GF-D8 (cell line): ENCODE data around the gene LUC7L3.
"Not testable (repeated sequence)": the region's sequence is repeated elsewhere in the genome, so short reads cannot be mapped to it uniquely, and the experiment has no call there.

ENCODE experiments used
- DNase-seq: peaks from one replicate; lab custom pipeline; 2025; lab: John Stamatoyannopoulos, UW

The LUC7L3 gene

DNA sequence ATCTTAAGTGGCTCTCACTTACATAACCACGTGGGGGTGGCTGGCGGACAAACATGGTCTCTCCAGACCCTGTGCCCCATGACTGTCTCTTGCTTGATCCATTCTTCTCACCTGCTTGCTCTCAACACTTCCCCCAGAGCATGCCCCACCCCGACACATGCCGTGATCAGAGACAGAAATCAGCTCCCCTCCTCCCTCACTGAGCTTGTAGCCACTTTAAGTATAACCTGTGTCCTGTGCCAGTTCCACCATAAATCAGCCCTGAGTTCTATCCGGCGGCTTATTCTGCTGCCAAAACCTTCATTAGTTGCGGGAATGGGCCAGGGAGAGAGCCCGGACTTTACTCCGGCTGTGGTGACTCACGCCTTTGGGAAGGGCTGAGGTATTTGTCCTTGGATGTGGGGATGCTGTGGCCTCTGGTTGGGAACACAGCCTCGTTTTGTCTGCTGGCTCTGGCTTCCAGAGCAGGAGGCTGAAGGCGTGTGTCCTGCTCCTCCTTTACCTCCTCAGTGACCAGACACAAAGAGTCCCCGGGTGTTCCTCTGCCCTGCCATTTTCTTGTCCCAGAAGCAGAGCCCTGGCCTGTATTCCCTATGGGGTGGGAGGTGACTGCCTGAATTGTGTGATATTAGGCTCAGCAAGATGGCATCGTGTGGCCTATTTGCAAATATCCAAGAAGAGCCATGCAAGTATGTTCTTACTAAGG lies 32.8 kb upstream of the LUC7L3 start:
- no peak for DNase-seq

DNA sequence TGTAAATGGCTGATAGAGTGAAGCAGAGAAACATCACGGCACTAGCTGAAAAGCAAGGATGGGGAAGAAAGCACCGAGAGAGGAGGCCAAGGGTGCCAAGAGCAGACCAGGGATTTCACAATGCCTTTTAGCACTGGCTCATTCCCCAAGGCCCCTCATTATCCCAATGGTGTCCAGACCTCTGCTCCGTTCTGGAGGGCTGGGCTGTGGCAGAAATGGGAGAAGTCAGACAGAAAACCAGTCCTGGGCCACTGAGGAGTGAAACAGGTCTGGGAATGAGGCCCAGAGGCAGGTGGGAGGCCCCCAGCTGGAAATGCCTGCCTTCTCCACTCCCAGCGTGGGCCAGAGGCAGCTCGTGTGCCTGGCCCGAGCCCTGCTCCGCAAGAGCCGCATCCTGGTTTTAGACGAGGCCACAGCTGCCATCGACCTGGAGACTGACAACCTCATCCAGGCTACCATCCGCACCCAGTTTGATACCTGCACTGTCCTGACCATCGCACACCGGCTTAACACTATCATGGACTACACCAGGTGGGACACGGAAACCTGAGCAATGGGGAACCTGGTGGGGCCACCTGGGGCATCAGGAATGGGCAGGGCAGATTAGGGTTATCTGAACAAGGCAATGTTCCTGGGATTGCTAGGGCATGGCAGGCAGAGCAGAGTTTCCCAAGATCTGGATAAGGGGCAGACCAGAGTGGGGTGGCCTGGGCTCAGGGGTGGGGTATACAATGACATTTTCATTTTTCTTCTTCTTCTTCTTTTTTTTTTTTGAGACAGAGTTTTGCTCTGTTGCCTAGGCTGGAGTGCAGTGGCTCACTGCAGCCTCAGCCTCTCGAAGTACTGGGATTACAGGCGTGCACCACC lies 32.0 kb upstream of the LUC7L3 start:
- no peak for DNase-seq

DNA sequence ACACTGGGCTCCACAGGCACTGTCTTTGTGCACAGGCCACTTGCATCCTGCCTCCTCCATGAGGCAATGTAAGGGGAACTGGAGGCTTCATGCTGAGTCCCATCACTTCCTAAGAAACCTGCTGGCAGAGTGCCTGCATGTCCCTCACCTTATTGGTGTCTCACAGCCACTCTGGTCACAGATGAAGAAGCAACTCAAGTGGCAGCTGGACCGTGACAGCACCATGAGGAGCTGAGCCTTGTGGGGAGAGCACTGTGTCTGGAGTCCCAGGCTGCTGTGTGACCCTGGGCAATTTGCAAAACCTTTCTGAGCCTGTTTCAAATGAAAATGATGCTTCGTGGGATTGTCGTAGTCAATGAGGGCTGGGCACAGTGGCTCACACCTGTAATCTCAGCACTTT lies 31.2 kb upstream of the LUC7L3 start:
- DNase-seq: no peak

DNA sequence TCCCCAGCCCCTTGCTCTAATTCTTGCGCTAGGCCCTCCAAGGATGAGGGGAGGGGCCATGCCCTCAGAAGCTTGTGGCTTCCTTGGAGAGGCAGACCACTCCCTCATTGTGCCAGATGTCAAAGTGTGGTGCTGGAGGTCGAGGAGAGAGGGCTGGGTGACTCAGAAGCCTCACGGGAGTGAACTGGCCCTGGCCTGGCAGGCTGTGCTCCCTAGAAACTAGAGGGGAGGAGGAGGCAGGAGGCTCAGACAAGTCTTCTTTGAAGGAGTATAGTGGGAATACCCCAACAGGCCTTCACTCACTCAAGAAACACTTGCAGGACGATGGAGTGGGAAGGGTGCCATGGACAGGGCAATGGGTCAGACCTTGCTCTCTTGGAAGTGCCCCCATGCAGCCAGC lies 30.2 kb upstream of the LUC7L3 start:
- no peak for DNase-seq

GRCh38 chr17:50689956-50690886 lies 29.2 kb upstream of the LUC7L3 start:
- no peak for DNase-seq

DNA sequence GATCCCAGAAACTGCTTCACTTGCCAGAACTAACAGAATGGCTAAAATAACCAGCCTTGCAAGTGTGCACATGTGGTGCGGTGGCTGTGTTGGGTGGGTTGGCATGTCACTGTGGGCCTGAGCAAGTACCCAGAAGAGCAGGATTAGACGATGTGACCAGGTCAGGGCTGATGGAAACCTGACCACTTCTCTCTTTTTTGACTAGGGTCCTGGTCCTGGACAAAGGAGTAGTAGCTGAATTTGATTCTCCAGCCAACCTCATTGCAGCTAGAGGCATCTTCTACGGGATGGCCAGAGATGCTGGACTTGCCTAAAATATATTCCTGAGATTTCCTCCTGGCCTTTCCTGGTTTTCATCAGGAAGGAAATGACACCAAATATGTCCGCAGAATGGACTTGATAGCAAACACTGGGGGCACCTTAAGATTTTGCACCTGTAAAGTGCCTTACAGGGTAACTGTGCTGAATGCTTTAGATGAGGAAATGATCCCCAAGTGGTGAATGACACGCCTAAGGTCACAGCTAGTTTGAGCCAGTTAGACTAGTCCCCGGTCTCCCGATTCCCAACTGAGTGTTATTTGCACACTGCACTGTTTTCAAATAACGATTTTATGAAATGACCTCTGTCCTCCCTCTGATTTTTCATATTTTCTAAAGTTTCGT lies 28.4 kb upstream of the LUC7L3 start:
- no peak for DNase-seq

DNA sequence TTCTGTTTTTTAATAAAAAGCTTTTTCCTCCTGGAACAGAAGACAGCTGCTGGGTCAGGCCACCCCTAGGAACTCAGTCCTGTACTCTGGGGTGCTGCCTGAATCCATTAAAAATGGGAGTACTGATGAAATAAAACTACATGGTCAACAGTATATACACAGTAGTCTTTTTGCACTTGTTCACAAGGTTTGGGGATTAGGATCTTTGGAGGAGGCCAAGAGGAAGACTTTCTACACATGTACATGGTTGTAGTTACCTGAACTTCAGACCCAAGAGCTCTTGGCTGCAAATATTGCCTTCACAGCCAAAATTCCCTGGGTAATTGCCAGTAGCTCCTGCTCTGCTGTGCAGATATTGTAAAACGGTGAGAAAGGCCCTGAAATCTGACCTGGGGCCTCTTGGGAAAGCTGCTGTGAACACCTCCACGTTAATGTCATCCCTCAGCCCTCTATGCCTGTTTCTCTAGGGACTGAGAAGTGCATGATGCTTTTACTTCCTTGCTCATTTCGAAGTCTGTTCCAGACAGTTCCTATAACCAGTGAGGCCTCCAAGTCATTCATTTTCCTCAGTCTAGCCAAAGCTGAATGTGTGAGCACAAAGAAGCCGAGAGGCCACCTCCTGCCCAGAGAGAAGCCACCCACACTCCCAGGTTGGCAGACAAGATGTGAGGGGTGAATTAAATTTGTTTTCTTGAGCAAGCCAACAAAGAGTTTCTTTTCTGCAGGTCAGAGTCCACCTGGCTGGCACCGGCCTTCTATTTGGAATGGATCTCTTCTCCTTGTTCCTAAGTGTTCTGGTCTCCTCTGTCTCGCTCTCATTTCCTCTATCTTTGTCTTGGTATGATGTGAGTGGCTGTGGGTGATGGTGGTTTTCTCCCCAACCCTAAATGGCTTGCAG lies 27.6 kb upstream of the LUC7L3 start:
- DNase-seq: no peak

DNA sequence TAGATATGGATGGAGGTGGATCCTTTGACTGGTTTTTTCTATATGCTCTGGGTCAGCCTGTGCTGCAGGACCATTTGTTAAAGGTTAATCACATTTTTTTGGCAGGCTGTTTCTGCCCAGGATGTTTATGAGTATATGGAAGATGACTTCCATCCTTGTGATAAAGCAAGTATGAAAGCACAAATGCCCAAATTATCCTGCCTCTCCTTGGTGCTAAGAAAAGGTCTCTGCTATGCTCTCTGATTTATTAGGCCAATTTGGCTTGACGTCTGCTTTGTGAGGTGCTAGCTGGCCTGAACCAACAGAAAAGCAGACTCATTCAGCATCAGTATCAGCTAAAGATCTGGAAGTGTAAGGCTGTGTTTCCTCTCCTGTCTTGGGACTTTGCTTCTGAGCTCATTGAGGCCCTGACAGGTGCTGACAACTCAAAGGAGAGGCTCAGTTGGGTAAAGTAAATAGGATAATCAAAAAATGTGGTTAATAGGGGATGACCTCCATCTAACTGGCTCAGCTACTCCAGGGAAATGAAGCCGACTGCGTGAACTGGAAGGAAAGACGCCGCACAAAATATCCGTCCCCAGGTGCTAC lies 26.9 kb upstream of the LUC7L3 start:
- DNase-seq: no peak

- DNase-seq: no peak
These were observed 26.2 kb upstream of the LUC7L3 start for GRCh38 chr17:50693036-50693682.

GRCh38 chr17:50696365-50696879 lies 23.0 kb upstream of the LUC7L3 start:
- no peak for DNase-seq

- DNase-seq: no peak
These were observed 22.3 kb upstream of the LUC7L3 start for GRCh38 chr17:50697062-50697461.

DNA sequence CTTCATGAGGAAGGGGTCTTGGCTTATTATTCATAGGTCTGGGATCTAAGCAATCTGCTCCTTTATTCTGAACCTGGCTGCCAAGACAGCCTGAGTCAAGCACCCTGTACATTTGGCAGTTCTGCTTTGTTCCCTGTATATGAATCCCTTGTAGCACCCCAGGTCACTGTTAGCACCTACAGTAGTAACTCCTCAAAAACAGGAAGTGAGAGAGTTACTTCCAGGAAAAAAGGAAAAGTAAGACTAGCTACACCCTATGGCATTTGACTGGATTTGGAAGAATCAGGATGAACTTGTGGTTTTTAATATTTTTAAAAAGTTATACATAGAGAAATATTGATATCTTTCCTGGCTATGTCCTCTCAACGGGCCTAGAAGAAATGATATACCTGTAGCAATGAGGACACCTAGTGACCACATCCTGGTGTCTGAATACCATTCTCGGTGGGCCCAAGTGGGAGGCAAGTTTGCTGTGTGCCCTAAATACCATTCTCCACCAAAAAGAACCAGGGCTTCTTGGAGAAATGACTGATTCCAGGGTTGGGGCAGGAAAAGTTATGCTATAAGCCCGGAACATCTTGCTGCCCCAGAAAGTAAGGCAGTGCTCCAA lies 21.6 kb upstream of the LUC7L3 start:
- no peak for DNase-seq

DNA sequence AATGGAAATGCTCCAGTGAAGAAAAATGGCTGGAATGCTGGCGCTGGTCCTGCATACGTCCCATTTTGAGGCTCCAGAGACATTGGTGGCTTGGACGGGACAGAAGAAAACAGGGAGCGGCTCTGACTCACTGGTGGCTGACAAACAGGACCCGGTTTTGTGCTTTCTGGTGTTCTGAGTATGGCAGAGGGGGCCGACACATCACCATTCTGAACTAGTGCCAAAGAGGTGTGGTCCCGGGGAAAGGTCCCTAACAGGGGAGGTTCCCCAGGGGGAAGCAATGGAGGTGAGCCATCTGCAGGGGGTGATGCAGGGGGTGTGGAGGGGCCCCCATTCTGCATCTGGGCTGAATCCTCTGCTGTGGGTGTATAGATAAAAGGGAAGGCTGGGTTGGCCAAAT lies 20.0 kb upstream of the LUC7L3 start:
- no peak for DNase-seq

GRCh38 chr17:50703162-50703561 lies 16.2 kb upstream of the LUC7L3 start:
- no peak for DNase-seq

DNA sequence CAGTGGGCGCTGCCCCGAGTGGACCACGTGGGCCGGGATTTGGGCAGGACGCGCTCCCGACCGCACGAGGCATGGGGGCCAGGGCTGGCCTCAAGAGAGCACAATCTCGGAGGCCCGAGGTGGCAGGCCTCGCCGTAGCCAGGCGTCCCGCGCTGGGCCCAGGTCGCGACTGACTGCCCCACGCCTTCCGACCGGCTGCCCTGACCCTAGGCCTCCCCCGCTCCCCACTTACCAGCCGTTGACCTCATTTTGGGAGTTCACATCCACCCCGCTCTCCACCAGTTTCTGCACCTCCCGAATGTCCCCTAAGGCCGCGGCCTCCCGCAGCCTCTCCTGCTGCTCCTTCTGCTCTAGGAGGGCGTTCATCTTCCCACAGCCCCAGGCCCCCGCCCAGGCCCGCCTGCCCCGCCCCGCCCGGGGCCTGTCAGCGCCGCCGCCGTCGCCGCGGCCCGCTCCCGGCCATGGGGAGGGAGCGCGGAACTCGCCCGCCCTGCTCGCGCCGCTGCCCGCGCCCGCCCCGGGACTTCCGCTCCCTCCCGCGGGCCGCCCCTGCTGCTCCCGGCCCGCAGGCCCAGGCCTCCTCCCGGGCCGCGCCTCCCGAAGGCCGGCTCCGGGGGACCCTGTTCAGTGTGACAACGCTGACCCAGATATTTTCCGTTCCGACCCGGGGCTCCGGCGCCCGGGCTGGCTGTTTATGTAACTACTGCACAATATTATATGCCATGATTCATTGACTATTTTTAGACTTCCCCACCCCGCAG lies 11.9 kb upstream of the LUC7L3 start, which contains the start of gene ANKRD40:
Gene ANKRD40, minus strand, starts transcription at position 626 of the 761 bp plus-strand sequence. Its CDS starts 260 bp downstream, at position 366.
- peak; percentile 68 for DNase-seq

- peak; percentile 36 for DNase-seq
These were observed 11.1 kb upstream of the LUC7L3 start for GRCh38 chr17:50708050-50709000.

DNA sequence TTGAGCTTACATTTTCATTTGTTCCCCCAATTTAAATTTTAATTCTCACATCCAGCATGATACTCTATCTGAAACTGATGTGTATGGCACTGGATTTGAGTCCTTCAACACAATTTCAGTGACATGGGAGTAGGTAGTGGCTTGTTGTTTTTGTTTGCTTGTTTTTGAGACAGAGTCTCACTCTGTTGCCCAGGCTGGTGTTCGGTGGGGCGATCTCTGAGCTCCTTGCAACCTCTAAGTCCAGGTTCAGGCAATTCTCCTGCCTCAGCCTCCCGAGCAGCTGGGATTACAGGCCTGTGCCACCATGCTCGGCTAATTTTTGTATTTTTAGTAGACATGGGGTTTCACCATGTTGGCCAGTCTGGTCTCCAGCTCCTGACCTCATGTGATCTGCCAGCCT lies 10.3 kb upstream of the LUC7L3 start:
- DNase-seq: not testable (repeated sequence)
